Peyer's patch (tissue), 4 donors: ENCODE results near the gene PM20D2. TPM values are rescaled to one million over a fixed set of nuclear protein-coding genes. Genes with fewer than 3 reads are reported as not detected.
A peak's percentile ranks its signal among the peaks of the same experiment; 100 is the strongest.
"Not testable (repeated sequence)": the region's sequence is repeated elsewhere in the genome, so short reads cannot be mapped to it uniquely, and the experiment has no call there.

Experiments
- DNase-seq, 3 donors: peaks; one replicate each; pipeline ENCODE4 v3.0.0-alpha.2; 2017 to 2019
- H3K27ac ChIP-seq, 4 donors: fragments of 200-600 bp; sonication (generic); one replicate each; pipeline ENCODE4 v1.5.1; 2016 to 2019
- H3K27me3 ChIP-seq, 2 donors: fragments of 200-600 bp; sonication (generic); one replicate each; pipeline ENCODE4 v1.5.1; 2019
- H3K36me3 ChIP-seq, 3 donors: fragments of 200-600 bp; sonication (generic); one replicate each; pipeline ENCODE4 v1.5.1; 2016 to 2019
- H3K4me1 ChIP-seq, 4 donors: fragments of 200-600 bp; sonication (generic); one replicate each; pipeline ENCODE4 v1.5.1; 2016 to 2019
- H3K4me3 ChIP-seq, 4 donors: fragments of 200-600 bp; sonication (generic); 1 replicate in 3 of 4; 2 replicates in 1 of 4; pipeline ENCODE4 v1.5.1; 2016 to 2019; ENCODE audit warnings: mild to moderate bottlenecking in 1 of 4
- H3K9me3 ChIP-seq, 4 donors: fragments of 200-600 bp; sonication (generic); one replicate each; pipeline ENCODE4 v1.5.1; 2016 to 2019; ENCODE audit warnings: mild to moderate bottlenecking in 1 of 4
- POLR2A ChIP-seq, 2 donors: fragments of 450-650 bp; IDR thresholded peaks; one replicate each; pipeline ENCODE4 v1.5.1; 2017; ENCODE audit warnings: antibody characterized with exemption in 2 of 2, mild to moderate bottlenecking in 2 of 2, moderate library complexity in 2 of 2
- total RNA-seq, 4 donors: library from RNA; depleted of rRNA; stranded (reverse); fragments of >200 nt; gene quantifications; one replicate each; pipeline ENCODE4 v1.1.0, GENCODE V29; 2016
- TF ChIP-seq, protein P1 (sequence below), 6 experiments: fragments of 450-650 bp in 4 of 6; fragments of 200-600 bp in 2 of 6; sonication (generic) in 1 of 6; IDR thresholded peaks; one replicate each; pipeline ENCODE4 v1.5.1; 2017 to 2019; ENCODE audit warnings: antibody characterized with exemption in 6 of 6, mild to moderate bottlenecking in 3 of 6, moderate library complexity in 1 of 6

Gene PM20D2
- total RNA-seq, 4 donors from 2014 or later = 6.1 to 17.3 (median 9.3) TPM

DNA sequence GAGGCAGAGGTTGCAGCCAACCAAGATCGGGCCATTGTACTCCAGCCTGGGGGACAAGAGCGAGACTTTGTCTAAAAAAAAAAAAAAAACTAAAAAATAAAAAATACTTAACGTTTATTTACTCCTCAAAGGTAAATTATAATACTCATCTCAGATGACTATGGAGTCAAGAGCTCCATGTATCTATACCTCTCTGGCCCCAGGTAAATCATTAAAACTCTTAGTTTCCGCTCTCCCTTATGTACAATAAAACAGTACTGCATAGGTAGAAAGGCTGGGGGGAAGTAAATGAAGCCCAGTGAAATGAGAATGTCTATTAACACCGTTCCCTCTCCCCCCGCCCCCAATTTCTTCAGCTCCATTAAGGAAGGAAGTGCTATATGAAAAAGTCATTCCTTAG lies 29.2 kb upstream of the PM20D2 start:
- TF ChIP-seq POLR2A (IDR thresholded peaks at IDR 0.05) = no peak
- Histone ChIP-seq H3K27ac (no peak overlapping the region), H3K4me3 (peak overlapping the region in 3 of 4 donors; percentile 61 to 81 (median 74)), H3K4me1 (peaks cover 0 to 8% (median 6%) of the 10 kb centered on the region in 4 donors), H3K9me3 (no peaks in the 10 kb centered on the region), H3K36me3 (no peaks in the 10 kb centered on the region), H3K27me3 (no peaks in the 10 kb centered on the region)
- no peak for DNase-seq

DNA sequence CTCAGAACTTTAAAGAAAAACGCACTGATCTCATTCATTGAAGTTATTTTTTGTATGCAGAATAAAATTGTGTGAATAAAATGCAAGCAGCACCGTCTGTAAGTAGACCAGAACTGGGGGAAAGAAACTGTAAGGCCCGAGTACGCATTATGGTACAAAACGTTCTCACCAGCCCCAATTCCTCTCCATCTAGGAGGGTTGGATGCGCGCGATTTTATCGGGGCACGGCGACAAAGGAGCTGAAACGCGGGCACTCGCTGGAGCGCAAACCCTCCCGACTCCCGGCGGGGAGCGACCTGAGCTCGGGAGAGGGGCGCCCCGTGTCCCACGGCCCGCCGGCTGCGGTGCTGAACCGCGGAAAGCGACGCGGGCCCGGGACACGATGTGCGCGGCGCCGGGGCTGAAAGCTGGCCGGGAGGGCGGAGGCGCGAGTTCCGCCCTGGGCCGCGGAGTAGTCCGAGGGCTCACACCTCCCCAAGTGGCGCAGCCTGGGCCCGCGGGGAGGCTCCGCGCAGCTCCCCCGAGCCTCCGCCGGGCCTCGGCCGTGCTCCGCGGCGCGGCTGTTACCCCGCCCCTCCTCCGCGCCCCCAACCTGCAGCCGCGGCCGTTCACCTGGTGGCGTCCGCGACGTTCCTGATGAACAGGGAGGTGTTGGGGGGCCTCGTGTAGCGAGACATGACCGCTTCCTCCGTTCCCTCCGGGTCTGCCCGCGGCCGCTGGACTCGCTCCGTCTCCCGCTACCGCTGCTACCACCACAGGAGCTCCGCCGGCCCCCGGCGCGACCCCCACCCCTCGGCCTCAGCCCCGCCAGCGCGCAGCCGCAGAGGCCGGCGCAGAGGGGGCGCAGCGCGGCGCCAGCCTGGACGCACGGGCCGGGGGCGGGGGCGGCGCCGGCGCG lies 28.4 kb upstream of the PM20D2 start, which contains the start of gene SRSF12:
Gene SRSF12, minus strand, starts transcription at position 861 of the 898 bp plus-strand sequence. Its CDS starts 184 bp downstream, at position 677.
- Histone ChIP-seq H3K27ac (peak within 1 kb of the TSS in 1 of 4 donors; percentile 38), H3K4me1 (peaks cover 0 to 8% (median 6%) of the 10 kb centered on the region in 4 donors), H3K4me3 (peak within 1 kb of the TSS; percentile 47 to 81 (median 68)), H3K27me3 (no peaks in the 10 kb centered on the region), H3K36me3 (no peaks in the 10 kb centered on the region), H3K9me3 (no peaks in the 10 kb centered on the region)
- peak in 2 of 3 donors; percentile 52 to 61 for DNase-seq
- TF ChIP-seq, protein P1, sequence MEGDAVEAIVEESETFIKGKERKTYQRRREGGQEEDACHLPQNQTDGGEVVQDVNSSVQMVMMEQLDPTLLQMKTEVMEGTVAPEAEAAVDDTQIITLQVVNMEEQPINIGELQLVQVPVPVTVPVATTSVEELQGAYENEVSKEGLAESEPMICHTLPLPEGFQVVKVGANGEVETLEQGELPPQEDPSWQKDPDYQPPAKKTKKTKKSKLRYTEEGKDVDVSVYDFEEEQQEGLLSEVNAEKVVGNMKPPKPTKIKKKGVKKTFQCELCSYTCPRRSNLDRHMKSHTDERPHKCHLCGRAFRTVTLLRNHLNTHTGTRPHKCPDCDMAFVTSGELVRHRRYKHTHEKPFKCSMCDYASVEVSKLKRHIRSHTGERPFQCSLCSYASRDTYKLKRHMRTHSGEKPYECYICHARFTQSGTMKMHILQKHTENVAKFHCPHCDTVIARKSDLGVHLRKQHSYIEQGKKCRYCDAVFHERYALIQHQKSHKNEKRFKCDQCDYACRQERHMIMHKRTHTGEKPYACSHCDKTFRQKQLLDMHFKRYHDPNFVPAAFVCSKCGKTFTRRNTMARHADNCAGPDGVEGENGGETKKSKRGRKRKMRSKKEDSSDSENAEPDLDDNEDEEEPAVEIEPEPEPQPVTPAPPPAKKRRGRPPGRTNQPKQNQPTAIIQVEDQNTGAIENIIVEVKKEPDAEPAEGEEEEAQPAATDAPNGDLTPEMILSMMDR (IDR thresholded peaks at IDR 0.05) = peak in 1 of 6 experiments; percentile 5
- no peak for TF ChIP-seq POLR2A (IDR thresholded peaks at IDR 0.05)

DNA sequence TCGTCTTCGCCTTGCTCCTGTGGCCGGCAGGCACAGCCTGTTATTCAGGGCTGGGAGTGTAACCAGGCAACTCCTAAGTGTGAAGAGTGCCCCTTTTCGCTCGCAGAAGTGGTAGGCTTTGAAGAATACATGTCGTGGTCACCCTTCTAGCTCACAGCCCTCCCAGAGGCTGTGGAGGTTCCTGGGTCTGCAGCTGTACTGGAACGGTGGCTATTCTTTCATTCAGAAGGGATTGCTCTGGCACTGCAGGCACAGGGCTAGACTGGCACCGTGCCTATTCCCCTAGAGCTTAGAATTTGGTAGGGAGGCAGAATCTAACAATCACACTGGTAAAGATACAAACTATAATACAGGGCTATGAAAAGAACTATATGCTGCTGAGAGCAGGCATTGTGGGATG lies 26.9 kb upstream of the PM20D2 start:
- TF ChIP-seq, protein P1 (IDR thresholded peaks at IDR 0.05) = no peak
- TF ChIP-seq POLR2A (IDR thresholded peaks at IDR 0.05) = no peak
- Histone ChIP-seq H3K4me1 (peaks cover 0 to 8% (median 6%) of the 10 kb centered on the region in 4 donors), H3K9me3 (no peaks in the 10 kb centered on the region), H3K27ac (no peak overlapping the region), H3K27me3 (no peaks in the 10 kb centered on the region), H3K36me3 (no peaks in the 10 kb centered on the region), H3K4me3 (no peak overlapping the region)
- DNase-seq = no peak

DNA sequence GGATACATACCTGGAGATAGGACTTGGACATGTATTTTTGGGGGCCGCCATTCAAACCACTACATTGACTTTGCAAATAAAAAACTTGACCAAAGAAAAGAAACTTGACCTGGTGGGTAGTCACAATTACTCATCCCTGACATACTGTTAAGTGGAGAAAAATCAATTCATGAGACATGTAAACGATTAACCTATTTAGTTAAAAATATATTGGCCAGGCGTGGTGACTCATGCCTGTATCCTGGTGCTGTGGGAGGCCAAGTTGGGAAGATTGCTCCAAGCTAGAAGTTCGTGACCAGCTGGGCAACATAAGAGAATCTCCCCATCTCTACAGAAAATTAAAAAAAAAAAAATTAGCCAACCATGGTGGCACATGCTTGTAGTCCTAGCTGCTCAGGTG lies 25.5 kb upstream of the PM20D2 start:
- no peak for DNase-seq
- TF ChIP-seq POLR2A (IDR thresholded peaks at IDR 0.05) = no peak
- TF ChIP-seq, protein P1 (IDR thresholded peaks at IDR 0.05) = no peak
- Histone ChIP-seq H3K4me3 (no peak overlapping the region), H3K9me3 (no peaks in the 10 kb centered on the region), H3K4me1 (peaks cover 0 to 8% (median 6%) of the 10 kb centered on the region in 4 donors), H3K27ac (no peak overlapping the region), H3K27me3 (no peaks in the 10 kb centered on the region), H3K36me3 (no peaks in the 10 kb centered on the region)

DNA sequence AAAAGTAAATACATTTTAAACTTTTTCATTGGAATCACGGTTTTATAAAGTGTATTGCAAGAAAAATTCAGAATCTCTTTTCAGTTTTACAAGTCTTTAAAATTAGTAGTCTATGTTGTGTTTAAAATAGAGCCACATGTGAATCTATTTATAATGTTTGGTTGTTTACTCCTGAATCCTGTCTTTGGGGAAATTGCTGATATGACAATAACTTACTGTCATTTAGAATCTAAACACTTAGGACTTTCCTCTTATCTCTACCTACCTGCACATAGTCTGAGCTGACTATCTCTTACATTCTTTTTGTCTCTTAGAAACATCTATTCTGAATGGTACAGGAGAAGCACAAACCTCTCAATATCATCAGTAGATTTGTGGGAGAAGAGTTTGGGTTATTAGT lies 23.9 kb upstream of the PM20D2 start:
- no peak overlapping the region for H3K27ac ChIP-seq
- TF ChIP-seq POLR2A (IDR thresholded peaks at IDR 0.05) = no peak
- H3K4me3 ChIP-seq = no peak overlapping the region
- no peak for DNase-seq
- peaks cover 0 to 8% (median 4%) of the 10 kb centered on the region in 4 donors for H3K4me1 ChIP-seq
- H3K36me3 ChIP-seq = no peaks in the 10 kb centered on the region
- no peaks in the 10 kb centered on the region for H3K27me3 ChIP-seq
- no peaks in the 10 kb centered on the region for H3K9me3 ChIP-seq

DNA sequence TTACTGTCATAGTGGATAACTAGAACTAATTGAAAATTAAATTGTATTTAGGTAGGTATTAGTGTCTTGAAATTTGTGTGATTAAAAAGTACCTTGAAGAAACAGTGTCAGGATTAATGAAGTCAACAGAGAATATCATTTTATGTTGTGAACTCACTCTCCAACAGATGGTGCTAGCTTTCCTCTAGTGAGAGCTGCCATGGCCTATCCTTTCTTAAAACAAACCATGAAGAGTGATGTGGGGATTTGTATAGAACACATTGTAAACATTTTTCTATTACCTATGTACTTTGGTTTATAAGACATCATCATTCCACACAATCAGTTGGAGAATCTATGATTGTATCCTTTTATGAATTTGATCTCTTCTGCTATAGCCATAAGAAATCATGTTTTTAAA lies 23.2 kb upstream of the PM20D2 start:
- no peak for DNase-seq
- Histone ChIP-seq H3K9me3 (no peaks in the 10 kb centered on the region), H3K4me3 (no peak overlapping the region), H3K27ac (no peak overlapping the region), H3K36me3 (no peaks in the 10 kb centered on the region), H3K27me3 (no peaks in the 10 kb centered on the region), H3K4me1 (peaks cover 0 to under 1% (median 0%) of the 10 kb centered on the region in 4 donors)
- TF ChIP-seq POLR2A (IDR thresholded peaks at IDR 0.05) = no peak
- TF ChIP-seq, protein P1 (IDR thresholded peaks at IDR 0.05) = peak in 4 of 6 experiments; percentile 42 to 66 (median 59)

DNA sequence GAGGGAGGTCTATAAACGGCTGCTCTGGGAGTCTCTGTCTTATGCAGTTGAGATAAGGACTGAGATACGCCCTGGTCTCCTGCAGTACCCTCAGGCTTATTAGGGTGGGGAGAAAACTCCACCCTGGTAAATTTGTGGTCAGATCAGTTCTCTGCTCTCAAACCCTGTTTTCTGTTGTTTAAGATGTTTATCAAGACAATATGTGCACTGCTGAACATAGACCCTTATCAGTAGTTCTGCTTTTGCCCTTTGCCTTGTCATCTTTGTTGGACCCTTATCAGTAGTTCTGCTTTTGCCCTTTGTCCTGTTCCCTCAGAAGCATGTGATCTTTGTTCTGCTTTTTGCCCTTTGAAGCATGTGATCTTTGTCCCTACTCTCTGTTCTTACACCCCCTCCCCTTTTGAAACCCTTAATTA lies 17.6 kb upstream of the PM20D2 start:
- not testable (repeated sequence) for H3K27me3 ChIP-seq, H3K4me1 ChIP-seq, H3K36me3 ChIP-seq, H3K27ac ChIP-seq, DNase-seq, H3K4me3 ChIP-seq, H3K9me3 ChIP-seq
